H1 (cell line): ENCODE results near the gene PDZD2. TPM values are rescaled to one million over a fixed set of nuclear protein-coding genes. Genes with fewer than 3 reads are reported as not detected.

Experiments
- CTCF ChIA-PET: fragments of 300-600 bp; sonication (Branson Sonifier 250); formaldehyde crosslinking; loops from one replicate; lab custom pipeline; 2021; ENCODE audit not compliant: partially characterized antibody; lab: Charles Lee
- POLR2A ChIA-PET: fragments of 300-600 bp; sonication (Branson Sonifier 250); formaldehyde crosslinking; loops from one replicate; lab custom pipeline; 2021; ENCODE audit warnings: inconsistent platforms; ENCODE audit not compliant: partially characterized antibody; lab: Charles Lee
- DNase-seq, 2 experiments: peaks; one replicate each; pipeline versions ENCODE4 v3.0.0 to v3.0.0-alpha.2; 2010 to 2022; ENCODE audit warnings: low spot score in 2 of 2, low read depth in 1 of 2, mixed read lengths in 1 of 2
- FAIRE-seq: peaks from 2 replicates; lab custom pipeline; 2011; peaks lifted over from hg19 to GRCh38; lab: Jason Lieb, UNC
- H2AFZ ChIP-seq: 2 replicates; pipeline ENCODE4 v1.8.1; 2012; ENCODE audit warnings: low read length, inconsistent platforms
- H2AK5ac ChIP-seq: 2 replicates; pipeline ENCODE4 v1.6.1; 2013; ENCODE audit warnings: low read depth, low read length
- H2BK120ac ChIP-seq: replicated peaks from 2 replicates; pipeline ENCODE3; 2013; ENCODE audit warnings: low read depth, low read length, inconsistent platforms
- H2BK12ac ChIP-seq: 2 replicates; pipeline ENCODE4 v1.6.1; 2013; ENCODE audit warnings: low read depth, low read length
- H2BK15ac ChIP-seq: 2 replicates; pipeline ENCODE4 v1.6.1; 2013; ENCODE audit warnings: low read length
- H2BK20ac ChIP-seq: 2 replicates; pipeline ENCODE4 v1.6.1; 2013; ENCODE audit warnings: low read length
- H2BK5ac ChIP-seq: 2 replicates; pipeline ENCODE4 v1.6.1; 2013; ENCODE audit warnings: low read depth, low read length
- H3K14ac ChIP-seq: 2 replicates; pipeline ENCODE4 v1.6.1; 2013; ENCODE audit warnings: inconsistent platforms; ENCODE audit not compliant: insufficient read length
- H3K18ac ChIP-seq: 2 replicates; pipeline ENCODE4 v1.6.1; 2013; ENCODE audit warnings: low read length; ENCODE audit errors: extremely low read depth
- H3K23ac ChIP-seq: 2 replicates; pipeline ENCODE4 v1.6.1; 2013; ENCODE audit warnings: inconsistent platforms; ENCODE audit not compliant: insufficient read length
- H3K23me2 ChIP-seq: 2 replicates; pipeline ENCODE4 v1.6.1; 2013; ENCODE audit warnings: low read depth, low read length
- H3K27ac ChIP-seq: 2 replicates; pipeline ENCODE4 v1.6.1; 2011; ENCODE audit warnings: low read depth, low read length, inconsistent platforms
- H3K27me3 ChIP-seq, 4 experiments: replicated peaks in 1 of 4; 1 replicate in 1 of 4; 2 replicates in 3 of 4; pipeline versions ENCODE4 v1.6.1 to v1.8.1; 2011 to 2013; ENCODE audit warnings: low read length in 3 of 4, mild to moderate bottlenecking in 3 of 4, inconsistent platforms in 2 of 4, mixed read lengths in 2 of 4, moderate library complexity in 1 of 4; ENCODE audit not compliant: control insufficient read depth in 3 of 4, insufficient read depth in 3 of 4; ENCODE audit errors: extremely low read depth in 1 of 4
- H3K36me3 ChIP-seq, 4 experiments: 2 replicates each; pipeline versions ENCODE4 v1.6.1 to v1.8.1; 2011 to 2013; ENCODE audit warnings: mild to moderate bottlenecking in 4 of 4, low read length in 3 of 4, moderate library complexity in 2 of 4, control low read depth in 1 of 4, inconsistent platforms in 1 of 4; ENCODE audit not compliant: insufficient read depth in 4 of 4, control insufficient read depth in 2 of 4
- H3K4ac ChIP-seq: replicated peaks from 2 replicates; pipeline ENCODE3; 2013; ENCODE audit warnings: low read length, low read depth, mixed read lengths, inconsistent platforms; ENCODE audit not compliant: insufficient read length
- H3K4me1 ChIP-seq, 4 experiments: replicated peaks in 1 of 4; 1 replicate in 1 of 4; 2 replicates in 3 of 4; pipeline versions ENCODE4 v1.6.1 to v1.8.1; 2011 to 2013; ENCODE audit warnings: low read length in 3 of 4, inconsistent platforms in 2 of 4, mixed read lengths in 1 of 4; ENCODE audit not compliant: insufficient read depth in 4 of 4, control insufficient read depth in 3 of 4
- H3K4me2 ChIP-seq, 2 experiments: 2 replicates each; pipeline versions ENCODE4 v1.6.1 to v1.8.1; 2011 to 2013; ENCODE audit warnings: low read depth in 2 of 2, low read length in 2 of 2, control low read depth in 1 of 2, inconsistent platforms in 1 of 2, mild to moderate bottlenecking in 1 of 2; ENCODE audit not compliant: insufficient read depth in 1 of 2
- H3K4me3 ChIP-seq, 4 experiments: fragments of 200-600, 300-600 bp in 1 of 4; sonication (generic), shearing (Covaris generic), sonication (Bioruptor Twin) in 1 of 4; 2 replicates each; pipeline versions ENCODE4 v1.5.1 to v1.8.1; 2011 to 2016; ENCODE audit warnings: low read length in 4 of 4, low read depth in 3 of 4, control low read depth in 2 of 4, inconsistent platforms in 2 of 4, mild to moderate bottlenecking in 2 of 4, mixed read lengths in 1 of 4, moderate library complexity in 1 of 4; ENCODE audit not compliant: insufficient read depth in 2 of 4; ENCODE audit errors: extremely low read depth in 1 of 4
- H3K56ac ChIP-seq: replicated peaks from 2 replicates; pipeline ENCODE3; 2013; ENCODE audit warnings: low read depth, mild to moderate bottlenecking, mixed read lengths, low read length, inconsistent platforms; ENCODE audit not compliant: insufficient read length
- H3K79me1 ChIP-seq: 2 replicates; pipeline ENCODE4 v1.6.1; 2013; ENCODE audit warnings: low read depth, low read length, control low read depth
- H3K79me2 ChIP-seq, 2 experiments: 2 replicates each; pipeline versions ENCODE4 v1.6.1 to v1.8.1; 2012 to 2013; ENCODE audit warnings: low read length in 2 of 2, mild to moderate bottlenecking in 2 of 2, inconsistent platforms in 1 of 2; ENCODE audit not compliant: insufficient read depth in 2 of 2, control insufficient read depth in 1 of 2
- H3K9ac ChIP-seq, 4 experiments: replicated peaks in 1 of 4; 1 replicate in 1 of 4; 2 replicates in 3 of 4; pipeline versions ENCODE4 v1.6.1 to v1.8.1; 2011 to 2013; ENCODE audit warnings: low read depth in 3 of 4, low read length in 3 of 4, control low read depth in 2 of 4, mild to moderate bottlenecking in 2 of 4, moderate library complexity in 2 of 4, inconsistent platforms in 1 of 4; ENCODE audit errors: extremely low read depth in 1 of 4
- H3K9me3 ChIP-seq, 2 experiments: 2 replicates each; pipeline versions ENCODE4 v1.6.1 to v1.8.1; 2012 to 2013; ENCODE audit warnings: mild to moderate bottlenecking in 2 of 2, moderate library complexity in 2 of 2, control low read depth in 1 of 2, inconsistent platforms in 1 of 2, low read depth in 1 of 2, low read length in 1 of 2, mixed read lengths in 1 of 2; ENCODE audit not compliant: insufficient read depth in 2 of 2
- H4K20me1 ChIP-seq, 2 experiments: replicated peaks in 1 of 2; 2 replicates each; pipeline versions ENCODE3 to v1.8.1; 2011 to 2013; ENCODE audit warnings: inconsistent platforms in 2 of 2, low read length in 2 of 2, mild to moderate bottlenecking in 1 of 2; ENCODE audit not compliant: insufficient read depth in 2 of 2, control insufficient read depth in 1 of 2
- H4K5ac ChIP-seq: 2 replicates; pipeline ENCODE4 v1.6.1; 2013; ENCODE audit warnings: low read length, low read depth, mixed read lengths, inconsistent platforms; ENCODE audit not compliant: insufficient read length
- H4K8ac ChIP-seq: 2 replicates; pipeline ENCODE4 v1.8.0; 2013; ENCODE audit warnings: mild to moderate bottlenecking, moderate library complexity, low read length, inconsistent platforms; ENCODE audit not compliant: insufficient read depth; ENCODE audit errors: extremely low read depth
- H4K91ac ChIP-seq: replicated peaks from 2 replicates; pipeline ENCODE3; 2013; ENCODE audit warnings: low read length, mixed read lengths, inconsistent platforms; ENCODE audit not compliant: insufficient read length
- GABPA ChIP-seq: IDR thresholded peaks from 2 replicates; pipeline ENCODE4 v1.6.1; 2011; ENCODE audit warnings: mild to moderate bottlenecking, low read length, moderate library complexity, borderline replicate concordance; ENCODE audit not compliant: insufficient read depth
- WGBS, 2 experiments: shearing (Covaris generic) in 1 of 2; methylation state at CpG; one replicate each; pipeline versions ENCODE4 v1.1.6 to v1.1.7; 2013 to 2015; ENCODE audit warnings: low lambda C conversion rate in 2 of 2, mixed read lengths in 2 of 2, inconsistent platforms in 1 of 2, low coverage in 1 of 2, missing lambda C conversion rate in 1 of 2; ENCODE audit not compliant: insufficient replicate concordance in 2 of 2, insufficient coverage in 1 of 2, insufficient read length in 1 of 2; ENCODE audit errors: extremely low coverage in 1 of 2, missing lambda C conversion rate in 1 of 2; 5-methylcytosine and 5-hydroxymethylcytosine counted together
- polyA plus RNA-seq, 7 experiments: library from polyadenylated mRNA; depleted of rRNA in 3 of 7; stranded (reverse) in 5 of 7; unstranded in 2 of 7; fragments of >200 nt in 5 of 7; fragments of 200-250 nt in 2 of 7; gene quantifications; 1 replicate in 5 of 7; 2 replicates in 1 of 7; 4 replicates in 1 of 7; pipeline versions ENCODE4 v1.2.1 to v1.2.3, GENCODE V29; 2011 to 2013; ENCODE audit warnings: missing spikeins in 2 of 7, mixed read lengths in 2 of 7
- total RNA-seq: library from RNA; stranded (reverse); fragmentation: NEBNext Ultra II Directional; extraction: Animal tissue kit (Norgen Biotek cat#: 25700); gene quantifications from 2 replicates; pipeline ENCODE4 v1.2.1, GENCODE V29; 2021

Gene PDZD2
- total and polyA plus RNA-seq, 2 of the 8 experiments (the other 6 are each of a cell fraction or from before 2014, with no cell fraction given) = 1.2 to 6.8 TPM

DNA sequence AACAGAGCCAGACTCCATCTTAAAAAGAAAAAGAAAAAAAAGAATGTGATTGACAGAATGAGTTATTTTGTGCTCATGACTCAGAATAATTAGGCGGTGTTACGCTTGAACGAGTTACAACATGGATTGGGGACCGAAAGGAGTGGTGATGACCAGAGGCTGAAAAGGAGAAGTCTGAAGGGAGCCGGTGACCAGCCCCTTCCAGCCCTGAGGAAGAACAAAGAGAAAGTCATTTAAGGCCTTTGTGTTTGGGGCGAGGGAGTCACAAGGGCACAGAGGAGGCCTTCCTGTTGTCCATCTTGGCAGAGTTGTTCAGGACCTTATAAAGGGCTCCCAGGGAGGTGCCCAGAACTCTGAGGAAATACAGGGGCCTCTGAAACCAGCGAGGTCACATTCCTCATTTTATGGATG, 403.6 kb downstream of the PDZD2 start:
- FAIRE-seq = no peak
- ChIA-PET CTCF (interaction anchor here (0.6 to 0.8 kb wide), 2 partner anchors 72 to 78 kb away, joined by 3 to 4 read pairs; no protein-coding TSS in a partner anchor), POLR2A (no interaction called here)
- Histone ChIP-seq H3K23ac (no peak overlapping the region), H2BK15ac (no peak overlapping the region), H2BK5ac (no peak overlapping the region), H2BK12ac (no peak overlapping the region), H3K9ac (no peak overlapping the region), H3K23me2 (no peaks in the 10 kb centered on the region), H3K79me2 (no peaks in the 10 kb centered on the region), H3K4ac (no peak overlapping the region), H4K5ac (no peak overlapping the region), H2BK20ac (no peak overlapping the region), H3K4me2 (no peak overlapping the region), H3K79me1 (no peaks in the 10 kb centered on the region), H3K9me3 (peaks cover 7 to 27% of the 10 kb centered on the region in 2 experiments; a peak in 3 of 4 replicates), H4K91ac (no peak overlapping the region), H3K18ac (no peak overlapping the region), H2BK120ac (no peak overlapping the region), H3K36me3 (peaks cover 0 to 18% (median 0%) of the 10 kb centered on the region in 4 experiments; a peak in 3 of 8 replicates), H3K4me1 (no peaks in the 10 kb centered on the region), H3K56ac (no peak overlapping the region), H2AFZ (no peak overlapping the region), H2AK5ac (no peak overlapping the region), H3K14ac (no peak overlapping the region), H3K4me3 (no peak overlapping the region), H3K27ac (no peak overlapping the region), H4K20me1 (no peaks in the 10 kb centered on the region), H4K8ac (no peak overlapping the region), H3K27me3 (no peaks in the 10 kb centered on the region)
- no peak for DNase-seq
- no peak for TF ChIP-seq GABPA
- WGBS, 2 experiments = 74% methylated on average over 7 of the region's 7 CpGs; no CpG with 5 or more reads in 1 of the 2 experiments
